GM12878 (cell line): ENCODE results near the gene PRKG1. TPM values are rescaled to one million over a fixed set of nuclear protein-coding genes. Genes with fewer than 3 reads are reported as not detected.
A peak's percentile ranks its signal among the peaks of the same experiment; 100 is the strongest.

Source experiments
- BACH1 ChIP-seq: fragments of 450-650 bp; IDR thresholded peaks from 2 replicates; pipeline ENCODE4 v1.6.1; 2017; ENCODE audit warnings: mild to moderate bottlenecking, borderline replicate concordance
- CHD1 ChIP-seq: IDR thresholded peaks from 2 replicates; pipeline ENCODE4 v1.6.1; 2012; ENCODE audit warnings: low read depth, low read length, improper control_type of control experiment
- CHD4 ChIP-seq: fragments of 200-600 bp; sonication (generic); IDR thresholded peaks from 2 replicates; pipeline ENCODE4 v1.6.1; 2016; ENCODE audit warnings: mild to moderate bottlenecking
- ESRRA ChIP-seq: IDR thresholded peaks from 2 replicates; pipeline ENCODE4 v1.6.1; 2012; ENCODE audit warnings: mild to moderate bottlenecking, low read length, improper control_type of control experiment
- EZH2 ChIP-seq: IDR thresholded peaks from 2 replicates; pipeline ENCODE4 v1.6.1; 2012; ENCODE audit warnings: low read depth, mild to moderate bottlenecking, control low read depth, inconsistent platforms, low read length, borderline replicate concordance; ENCODE audit not compliant: control insufficient read depth
- HSF1 ChIP-seq: fragments of 150-350 bp; IDR thresholded peaks from 2 replicates; pipeline ENCODE4 v1.6.1; 2014; ENCODE audit warnings: mild to moderate bottlenecking, low read depth, low read length
- IKZF2 ChIP-seq, 2 experiments: fragments of 450-650 bp; IDR thresholded peaks; 2 replicates each; pipeline ENCODE4 v1.6.1; 2017; ENCODE audit warnings: mild to moderate bottlenecking in 2 of 2, moderate library complexity in 2 of 2
- MLLT1 ChIP-seq: fragments of 450-650 bp; IDR thresholded peaks from 2 replicates; pipeline ENCODE4 v1.6.1; 2016; ENCODE audit warnings: mild to moderate bottlenecking
- NR2F1 ChIP-seq: fragments of 450-650 bp; conservative IDR thresholded peaks from 2 replicates; pipeline ENCODE4 v1.6.1; 2017; ENCODE audit warnings: mild to moderate bottlenecking
- POLR2A ChIP-seq: IDR thresholded peaks from 2 replicates; pipeline ENCODE4 v1.6.1; 2011; ENCODE audit warnings: low read depth, mild to moderate bottlenecking, low read length
- RAD21 ChIP-seq: IDR thresholded peaks from 2 replicates; pipeline ENCODE4 v1.6.1; 2011; ENCODE audit warnings: mild to moderate bottlenecking, low read depth, low read length, moderate library complexity; ENCODE audit not compliant: insufficient read depth
- RAD51 ChIP-seq: fragments of 450-650 bp; IDR thresholded peaks from 2 replicates; pipeline ENCODE4 v1.6.1; 2016; ENCODE audit warnings: moderate library complexity, mild to moderate bottlenecking, inconsistent platforms
- REST ChIP-seq: IDR thresholded peaks from 2 replicates; pipeline ENCODE4 v1.6.1; 2012; ENCODE audit warnings: mild to moderate bottlenecking, low read depth, low read length
- SREBF2 ChIP-seq: IDR thresholded peaks from 2 replicates; pipeline ENCODE4 v1.6.1; 2012; ENCODE audit warnings: mild to moderate bottlenecking, low read length
- STAT1 ChIP-seq: fragments of 450-650 bp; conservative IDR thresholded peaks from 2 replicates; pipeline ENCODE4 v1.6.1; 2014; ENCODE audit warnings: antibody characterized with exemption, mild to moderate bottlenecking
- SUZ12 ChIP-seq: fragments of 200-600 bp; sonication (generic); IDR thresholded peaks from one replicate; pipeline ENCODE4 v1.6.1; 2018; ENCODE audit warnings: antibody characterized with exemption, mild to moderate bottlenecking; ENCODE audit not compliant: unreplicated experiment
- TAF1 ChIP-seq: IDR thresholded peaks from 2 replicates; pipeline ENCODE4 v1.6.1; 2011; ENCODE audit warnings: mild to moderate bottlenecking, low read depth, low read length, borderline replicate concordance
- TBL1XR1 ChIP-seq: IDR thresholded peaks from 2 replicates; pipeline ENCODE4 v1.6.1; 2012; ENCODE audit warnings: low read depth, low read length, improper control_type of control experiment
- TCF12 ChIP-seq: IDR thresholded peaks from 2 replicates; pipeline ENCODE4 v1.6.1; 2011; ENCODE audit warnings: low read depth, mild to moderate bottlenecking, low read length
- ZBED1 ChIP-seq: IDR thresholded peaks from 2 replicates; pipeline ENCODE4 v1.6.1; 2016; ENCODE audit warnings: borderline replicate concordance
- ZNF24 ChIP-seq: fragments of 450-650 bp; IDR thresholded peaks from 2 replicates; pipeline ENCODE4 v1.6.1; 2017; ENCODE audit warnings: antibody characterized with exemption, mild to moderate bottlenecking
- polyA plus RNA-seq, 11 experiments: library from polyadenylated mRNA; depleted of rRNA in 4 of 11; unstranded in 6 of 11; stranded (reverse) in 5 of 11; fragments of >200 nt; fragmentation: Nextera tagmentation in 4 of 11; fragmentation: Illumina TruSeq in 1 of 11; extraction: Ambion mirVana in 4 of 11; extraction: Trizol in 1 of 11; gene quantifications; 1 replicate in 1 of 11; 2 replicates in 10 of 11; pipeline versions ENCODE4 v1.2.1 to v1.2.3, GENCODE V29; 2011 to 2016; ENCODE audit warnings: inconsistent platforms in 2 of 11, missing spikeins in 2 of 11, low read depth in 1 of 11
- total RNA-seq, 4 experiments: library from RNA; depleted of rRNA in 3 of 4; stranded (reverse); fragments of >200 nt in 3 of 4; fragmentation: Illumina TruSeq in 1 of 4; extraction: Trizol in 1 of 4; gene quantifications; 2 replicates each; pipeline versions ENCODE4 v1.2.1 to v1.2.3, GENCODE V29; 2013 to 2021
- TF ChIP-seq, protein P1 (sequence below): IDR thresholded peaks from 2 replicates; pipeline ENCODE4 v1.6.1; 2011; ENCODE audit warnings: borderline replicate concordance, low read depth, mild to moderate bottlenecking, moderate library complexity, low read length; ENCODE audit not compliant: insufficient read depth, poor library complexity, severe bottlenecking
- TF ChIP-seq, protein P2 (sequence below): IDR thresholded peaks from 2 replicates; pipeline ENCODE4 v1.6.1; 2012; ENCODE audit warnings: low read depth, low read length, improper control_type of control experiment

The PRKG1 gene
- total and polyA plus RNA-seq, 10 of the 15 experiments (the other 5 are each of a cell fraction or from before 2014, with no cell fraction given): 0.04 to 0.05 TPM; not detected in 8

DNA sequence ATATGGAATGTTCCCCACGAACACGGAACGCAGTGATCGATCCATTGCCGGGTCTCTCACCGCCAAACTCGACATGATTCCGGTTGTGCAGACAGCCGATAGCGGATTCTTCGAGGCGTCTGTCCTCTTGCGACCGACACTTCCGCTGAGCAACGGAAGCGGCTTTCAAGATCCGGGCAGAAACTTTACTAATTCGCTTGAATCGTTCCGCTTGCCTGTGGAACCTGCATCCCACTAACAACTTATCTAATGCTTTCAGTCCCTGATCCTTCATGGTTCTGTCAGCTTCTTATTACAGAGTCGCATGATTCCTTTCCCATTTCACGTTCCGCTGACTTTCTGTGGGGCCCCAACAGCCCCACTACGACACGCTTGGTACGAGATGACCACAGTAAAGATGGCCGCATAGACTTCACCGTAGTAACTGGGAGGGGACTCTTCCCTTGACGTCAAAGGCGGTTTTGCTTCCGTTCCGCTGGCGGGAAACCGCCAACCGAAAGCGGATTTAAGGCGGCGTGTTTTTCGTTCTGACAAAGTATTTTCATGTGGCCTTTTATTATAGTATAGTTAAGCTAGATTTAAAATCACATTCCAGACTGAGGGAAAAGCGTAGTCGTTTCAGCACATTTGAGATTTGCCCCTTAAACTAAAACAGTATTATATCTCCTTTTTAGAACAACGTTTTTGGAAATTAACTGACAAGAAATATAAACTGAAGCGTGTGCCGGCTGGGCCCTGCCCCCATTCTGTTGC lies 625.4 kb downstream of the PRKG1 start, which contains the start of gene CSTF2T (continued):
- TF ChIP-seq SREBF2: peak; percentile 68; the same call in 1 of the 2 replicates
- TF ChIP-seq CHD4: no peak
- no peak for TF ChIP-seq ZNF24
- no peak for TF ChIP-seq RAD21
- peak; percentile 93 for TF ChIP-seq MLLT1
- no peak; the same call in 1 of the 2 replicates for TF ChIP-seq TBL1XR1
- TF ChIP-seq BACH1: no peak
- TF ChIP-seq SUZ12: no peak
- TF ChIP-seq, protein P1, sequence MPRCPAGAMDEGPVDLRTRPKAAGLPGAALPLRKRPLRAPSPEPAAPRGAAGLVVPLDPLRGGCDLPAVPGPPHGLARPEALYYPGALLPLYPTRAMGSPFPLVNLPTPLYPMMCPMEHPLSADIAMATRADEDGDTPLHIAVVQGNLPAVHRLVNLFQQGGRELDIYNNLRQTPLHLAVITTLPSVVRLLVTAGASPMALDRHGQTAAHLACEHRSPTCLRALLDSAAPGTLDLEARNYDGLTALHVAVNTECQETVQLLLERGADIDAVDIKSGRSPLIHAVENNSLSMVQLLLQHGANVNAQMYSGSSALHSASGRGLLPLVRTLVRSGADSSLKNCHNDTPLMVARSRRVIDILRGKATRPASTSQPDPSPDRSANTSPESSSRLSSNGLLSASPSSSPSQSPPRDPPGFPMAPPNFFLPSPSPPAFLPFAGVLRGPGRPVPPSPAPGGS: no peak
- no peak; the same call in 1 of the 2 replicates for TF ChIP-seq ZBED1
- TF ChIP-seq ESRRA: no peak
- TF ChIP-seq NR2F1: no peak
- TF ChIP-seq REST: no peak
- no peak for TF ChIP-seq HSF1
- TF ChIP-seq TCF12: 0 out of 2 replicates have a peak, but pooled peaks have one; percentile 11
- TF ChIP-seq STAT1: peak; percentile 93
- TF ChIP-seq, protein P2, sequence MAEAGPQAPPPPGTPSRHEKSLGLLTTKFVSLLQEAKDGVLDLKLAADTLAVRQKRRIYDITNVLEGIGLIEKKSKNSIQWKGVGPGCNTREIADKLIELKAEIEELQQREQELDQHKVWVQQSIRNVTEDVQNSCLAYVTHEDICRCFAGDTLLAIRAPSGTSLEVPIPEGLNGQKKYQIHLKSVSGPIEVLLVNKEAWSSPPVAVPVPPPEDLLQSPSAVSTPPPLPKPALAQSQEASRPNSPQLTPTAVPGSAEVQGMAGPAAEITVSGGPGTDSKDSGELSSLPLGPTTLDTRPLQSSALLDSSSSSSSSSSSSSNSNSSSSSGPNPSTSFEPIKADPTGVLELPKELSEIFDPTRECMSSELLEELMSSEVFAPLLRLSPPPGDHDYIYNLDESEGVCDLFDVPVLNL: peak; percentile 89
- TF ChIP-seq RAD51: peak; percentile 51
- TF ChIP-seq POLR2A: peak; percentile 84
- TF ChIP-seq CHD1: no peak
- TF ChIP-seq IKZF2 (IDR thresholded peaks at IDR 0.05): peak; percentile 71 to 74
- TF ChIP-seq TAF1: peak; percentile 88
- TF ChIP-seq EZH2: no peak
